HEK293 (cell line): ENCODE data around the gene ZNF594.
"Not testable (repeated sequence)": the region's sequence is repeated elsewhere in the genome, so short reads cannot be mapped to it uniquely, and the experiment has no call there.

Experiments
- ZNF138 ChIP-seq: fragments of 450-650 bp; formaldehyde crosslinking; IDR thresholded peaks from 2 replicates; pipeline ENCODE4 v1.5.1; 2016; ENCODE audit warnings: missing biosample characterization, missing genetic modification characterization, borderline replicate concordance
- ZNF146 ChIP-seq: fragments of 450-650 bp; formaldehyde crosslinking; IDR thresholded peaks from 2 replicates; pipeline ENCODE4 v1.5.1; 2016; ENCODE audit warnings: missing biosample characterization, missing genetic modification characterization
- ZNF433 ChIP-seq: fragments of 450-650 bp; formaldehyde crosslinking; IDR thresholded peaks from 2 replicates; pipeline ENCODE4 v1.5.1; 2016; ENCODE audit warnings: missing biosample characterization, missing genetic modification characterization, low read depth

- TF ChIP-seq ZNF433, ZNF146, ZNF138: not testable (repeated sequence)
These were observed 54.0 kb downstream of the ZNF594 start for GRCh38 chr17:5137511-5138197.
